ENCODE results near the gene UNC93B1. TPM values are rescaled to one million over a fixed set of nuclear protein-coding genes. Genes with fewer than 3 reads are reported as not detected.
"Not testable (repeated sequence)": the region's sequence is repeated elsewhere in the genome, so short reads cannot be mapped to it uniquely, and the experiment has no call there.

UNC93B1 gene
- total RNA-seq, 2 donors from 2014 or later: 15.9 to 28.5 TPM

GRCh38 chr11:67964746-67965145, 39.2 kb downstream of the UNC93B1 start:
- DNase-seq (ENCODE audit: low spot score); intact Hi-C loops (cut with DNase I): not testable (repeated sequence)

GRCh38 chr11:67963879-67964278, 40.0 kb downstream of the UNC93B1 start:
- intact Hi-C loops (cut with DNase I): not testable (repeated sequence)

GRCh38 chr11:67963217-67963616, 40.7 kb downstream of the UNC93B1 start:
- intact Hi-C loops (cut with DNase I); DNase-seq (ENCODE audit: low spot score): not testable (repeated sequence)

More at GRCh38 chr11:67963879-67964278, 40.0 kb downstream of the UNC93B1 start:
- not testable (repeated sequence) for DNase-seq (ENCODE audit: low spot score)

GRCh38 chr11:67956236-67956635, 47.7 kb downstream of the UNC93B1 start:
- intact Hi-C loops (cut with DNase I); DNase-seq (ENCODE audit: low spot score): not testable (repeated sequence)

- intact Hi-C loops (cut with DNase I): not testable (repeated sequence)
Observed at GRCh38 chr11:67955461-67956007, 48.4 kb downstream of the UNC93B1 start.

GRCh38 chr11:67954971-67955370, 48.9 kb downstream of the UNC93B1 start:
- intact Hi-C loops (cut with DNase I); DNase-seq (ENCODE audit: low spot score): not testable (repeated sequence)

More at GRCh38 chr11:67955461-67956007, 48.4 kb downstream of the UNC93B1 start:
- peak; percentile 93 for DNase-seq (ENCODE audit: low spot score)

GRCh38 chr11:67954251-67954650, 49.6 kb downstream of the UNC93B1 start:
- intact Hi-C loops (cut with DNase I); DNase-seq (ENCODE audit: low spot score): not testable (repeated sequence)

- intact Hi-C loops (cut with DNase I); DNase-seq (ENCODE audit: low spot score): not testable (repeated sequence)
Observed at GRCh38 chr11:67950705-67951104, 53.2 kb downstream of the UNC93B1 start.

GRCh38 chr11:67947785-67948184, 56.1 kb downstream of the UNC93B1 start:
- intact Hi-C loops (cut with DNase I); DNase-seq (ENCODE audit: low spot score): not testable (repeated sequence)

GRCh38 chr11:67946403-67946802, 57.5 kb downstream of the UNC93B1 start:
- DNase-seq (ENCODE audit: low spot score); intact Hi-C loops (cut with DNase I): not testable (repeated sequence)

GRCh38 chr11:67943406-67943805, 60.5 kb downstream of the UNC93B1 start:
- not testable (repeated sequence) for DNase-seq (ENCODE audit: low spot score)

More at GRCh38 chr11:67943406-67943805, 60.5 kb downstream of the UNC93B1 start:
- intact Hi-C loops (cut with DNase I): not testable (repeated sequence)

Small RNA genes within 50 kb of the gene (microRNA-seq; reads per million reads assigned to microRNA genes)
- 0 reads per million in 2 donors for gene MIR4691 (ENCODE audit: borderline microRNAs expressed in 2 of 2)
- 0 to 0.65 reads per million in 2 donors for gene MIR6753 (ENCODE audit: borderline microRNAs expressed in 2 of 2)
- 0.65 to 1.3 reads per million in 2 donors for gene MIR7113 (ENCODE audit: borderline microRNAs expressed in 2 of 2)

Other genes with a start within 250 kb of the UNC93B1 start
- gene ALDH3B1, start 6.2 kb upstream of the UNC93B1 start, total RNA-seq: 10 to 100 TPM; 11.2 to 15.0 TPM
- 100 to 1,000 TPM in 1 of 2 donors, 10 to 100 TPM in 1; 95.3 to 101 TPM for gene NDUFS8, start 26.6 kb upstream of the UNC93B1 start, total RNA-seq
- gene TCIRG1, start 34.9 kb upstream of the UNC93B1 start, total RNA-seq: 100 to 1,000 TPM in 1 of 2 donors, 10 to 100 TPM in 1; 80.8 to 105 TPM
- 10 to 100 TPM; 10.9 to 13.8 TPM for gene CHKA, start 117.3 kb upstream of the UNC93B1 start, total RNA-seq
- gene KMT5B, start 209.2 kb upstream of the UNC93B1 start, total RNA-seq: 10 to 100 TPM; 34.3 to 39.0 TPM